CD4-positive, alpha-beta T cell (primary cell): ENCODE measurements around the gene PCDH9. TPM values are rescaled to one million over a fixed set of nuclear protein-coding genes. Genes with fewer than 3 reads are reported as not detected.

Experiments
- ATAC-seq: fragments of 200-7000 bp; cut with Tn5 transposase; one replicate; pipeline ENCODE4 v1.10.0; 2022; ENCODE audit warnings: mild to moderate bottlenecking; ENCODE audit not compliant: poor library complexity
- CTCF ChIA-PET: fragments of 350-600 bp; sonication (Branson Sonifier 250); formaldehyde crosslinking; loops from one replicate; lab custom pipeline; 2021; ENCODE audit warnings: antibody characterized with exemption, inconsistent platforms; lab: Charles Lee
- POLR2A ChIA-PET: fragments of 350-600 bp; sonication (Branson Sonifier 250); formaldehyde crosslinking; loops from one replicate; lab custom pipeline; 2021; ENCODE audit warnings: antibody characterized with exemption, inconsistent platforms; lab: Charles Lee
- DNase-seq, 14 experiments: peaks; one replicate each; pipeline ENCODE4 v3.0.0-alpha.2; 2013 to 2020; ENCODE audit warnings: mixed read lengths in 2 of 14
- H3K27ac ChIP-seq, 2 donors: one replicate each; pipeline versions ENCODE4 v1.5.1 to v1.7.0; 2013; ENCODE audit warnings: low read length in 2 of 2, low read depth in 1 of 2, mild to moderate bottlenecking in 1 of 2
- H3K27me3 ChIP-seq, 2 experiments: 1 replicate in 1 of 2; 2 replicates in 1 of 2; pipeline versions ENCODE4 v1.6.1 to v1.7.0; 2013; ENCODE audit warnings: low read length in 2 of 2, control low read depth in 1 of 2, mild to moderate bottlenecking in 1 of 2, moderate library complexity in 1 of 2; ENCODE audit not compliant: insufficient read depth in 2 of 2, control insufficient read depth in 1 of 2
- H3K36me3 ChIP-seq: one replicate; pipeline ENCODE4 v1.6.1; 2013; ENCODE audit warnings: low read length, control low read depth; ENCODE audit not compliant: insufficient read depth
- H3K4me1 ChIP-seq: one replicate; pipeline ENCODE4 v1.6.1; 2013; ENCODE audit warnings: low read length, control low read depth; ENCODE audit not compliant: insufficient read depth
- H3K4me3 ChIP-seq: one replicate; pipeline ENCODE4 v1.5.1; 2013; ENCODE audit warnings: mild to moderate bottlenecking, low read length, moderate library complexity
- H3K9me3 ChIP-seq, 2 experiments: 1 replicate in 1 of 2; 2 replicates in 1 of 2; pipeline versions ENCODE4 v1.6.1 to v1.7.0; 2013; ENCODE audit warnings: low read length in 2 of 2, mild to moderate bottlenecking in 2 of 2, control low read depth in 1 of 2, moderate library complexity in 1 of 2; ENCODE audit not compliant: control insufficient read depth in 1 of 2, insufficient read depth in 1 of 2
- H3K27ac Mint-ChIP-seq: one replicate; pipeline ENCODE4 v1.8.0; 2020; ENCODE audit warnings: mixed read lengths
- H3K27me3 Mint-ChIP-seq: one replicate; pipeline ENCODE4 v1.8.0; 2021; ENCODE audit warnings: mixed read lengths
- H3K36me3 Mint-ChIP-seq: one replicate; pipeline ENCODE4 v1.8.0; 2021; ENCODE audit warnings: low read depth, mixed read lengths
- H3K4me1 Mint-ChIP-seq: one replicate; pipeline ENCODE4 v1.8.0; 2021; ENCODE audit warnings: low read depth, mixed read lengths
- H3K4me3 Mint-ChIP-seq: one replicate; pipeline ENCODE4 v1.8.0; 2020; ENCODE audit warnings: mild to moderate bottlenecking, mixed read lengths
- H3K9me3 Mint-ChIP-seq: one replicate; pipeline ENCODE4 v1.8.0; 2020; ENCODE audit warnings: mixed read lengths
- intact Hi-C, 2 experiments: fragments of 100-400 bp; cut with DNase I in 1 of 2; cut with micrococcal nuclease in 1 of 2; formaldehyde crosslinking; loops; one replicate each; pipeline versions ENCODE4 v1.15.1 to v1.9.0; 2023 to 2025; cut with DNase I, micrococcal nuclease
- total RNA-seq, 174 experiments: library from RNA in 2 of 174; stranded (reverse) in 2 of 174; gene quantifications; one replicate each; pipeline ENCODE4 v1.2.3 and lab custom pipeline; 2021 to 2026
- TF ChIP-seq, protein P1 (sequence below): fragments of 200-600 bp; IDR thresholded peaks from one replicate; pipeline ENCODE4 v1.8.0; 2022; ENCODE audit warnings: antibody characterized with exemption, mild to moderate bottlenecking

Gene PCDH9
- total RNA-seq, 2 experiments from 2014 or later, result 0.08 to 0.19 TPM

DNA sequence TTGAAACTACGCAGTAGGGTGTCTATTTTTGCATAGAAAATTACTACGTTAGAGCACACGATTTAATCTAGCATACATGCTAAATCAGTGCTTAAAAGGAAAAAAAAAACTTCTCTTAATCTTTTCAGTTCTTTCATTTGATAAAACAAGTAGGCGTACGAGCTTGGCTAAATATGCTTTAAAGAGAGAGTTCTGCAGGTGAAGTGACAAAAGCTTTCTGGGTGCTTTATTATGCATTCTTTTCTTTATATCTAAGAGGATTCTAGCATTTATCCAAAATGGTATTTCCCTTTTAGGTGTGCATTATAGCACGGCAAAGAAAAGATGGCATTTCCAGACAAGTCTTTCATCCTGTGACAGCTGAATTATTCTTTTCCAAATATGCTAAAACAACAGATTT, 281.2 kb downstream of the PCDH9 start:
- Histone ChIP-seq H3K4me3 (no peak overlapping the region), H3K9me3 (no peaks in the 10 kb centered on the region), H3K27me3 (no peaks in the 10 kb centered on the region), H3K27ac (no peak overlapping the region), H3K36me3 (no peaks in the 10 kb centered on the region), H3K4me1 (no peaks in the 10 kb centered on the region)
- Mint-ChIP-seq H3K36me3 (no peaks in the 10 kb centered on the region), H3K4me3 (no peak overlapping the region), H3K27me3 (no peaks in the 10 kb centered on the region), H3K27ac (no peak overlapping the region), H3K9me3 (no peaks in the 10 kb centered on the region), H3K4me1 (no peaks in the 10 kb centered on the region)
- TF ChIP-seq, protein P1, sequence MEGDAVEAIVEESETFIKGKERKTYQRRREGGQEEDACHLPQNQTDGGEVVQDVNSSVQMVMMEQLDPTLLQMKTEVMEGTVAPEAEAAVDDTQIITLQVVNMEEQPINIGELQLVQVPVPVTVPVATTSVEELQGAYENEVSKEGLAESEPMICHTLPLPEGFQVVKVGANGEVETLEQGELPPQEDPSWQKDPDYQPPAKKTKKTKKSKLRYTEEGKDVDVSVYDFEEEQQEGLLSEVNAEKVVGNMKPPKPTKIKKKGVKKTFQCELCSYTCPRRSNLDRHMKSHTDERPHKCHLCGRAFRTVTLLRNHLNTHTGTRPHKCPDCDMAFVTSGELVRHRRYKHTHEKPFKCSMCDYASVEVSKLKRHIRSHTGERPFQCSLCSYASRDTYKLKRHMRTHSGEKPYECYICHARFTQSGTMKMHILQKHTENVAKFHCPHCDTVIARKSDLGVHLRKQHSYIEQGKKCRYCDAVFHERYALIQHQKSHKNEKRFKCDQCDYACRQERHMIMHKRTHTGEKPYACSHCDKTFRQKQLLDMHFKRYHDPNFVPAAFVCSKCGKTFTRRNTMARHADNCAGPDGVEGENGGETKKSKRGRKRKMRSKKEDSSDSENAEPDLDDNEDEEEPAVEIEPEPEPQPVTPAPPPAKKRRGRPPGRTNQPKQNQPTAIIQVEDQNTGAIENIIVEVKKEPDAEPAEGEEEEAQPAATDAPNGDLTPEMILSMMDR, result no peak
- intact Hi-C loops, result no loop called here
- ATAC-seq, result no peak
- ChIA-PET POLR2A (no interaction called here), CTCF (no interaction called here)
- DNase-seq, result no peak

DNA sequence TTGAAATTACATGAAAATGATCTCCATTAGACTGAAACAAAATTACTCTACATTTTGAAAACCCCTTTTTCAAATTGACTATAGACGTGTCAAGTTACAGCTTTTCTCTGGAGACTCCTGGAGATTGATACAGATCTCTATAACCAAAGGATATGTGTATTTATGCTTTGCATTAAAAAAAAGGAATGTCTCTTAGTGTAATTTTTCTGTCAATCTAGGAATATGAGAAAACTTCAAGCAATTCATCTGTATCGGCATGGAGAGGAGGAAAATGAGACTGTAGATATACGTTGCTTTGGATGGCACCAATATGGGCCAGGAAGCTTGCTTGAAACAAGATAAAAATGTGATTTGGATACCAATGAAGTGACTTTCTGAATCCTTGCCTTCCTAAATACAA, 286.6 kb downstream of the PCDH9 start:
- no peak overlapping the region for H3K27ac Mint-ChIP-seq
- no peak for ATAC-seq
- CTCF ChIA-PET, result no interaction called here

GRCh38 chr13:66940113-66940512, 290.0 kb downstream of the PCDH9 start:
- H3K4me1 Mint-ChIP-seq, result no peaks in the 10 kb centered on the region
- ChIA-PET CTCF (no interaction called here), POLR2A (no interaction called here)
- no peak overlapping the region for H3K4me3 ChIP-seq
- peaks cover 0 to 3% of the 10 kb centered on the region in 2 experiments for H3K9me3 ChIP-seq
- H3K27me3 ChIP-seq, result no peaks in the 10 kb centered on the region
- H3K9me3 Mint-ChIP-seq, result no peaks in the 10 kb centered on the region
- no peaks in the 10 kb centered on the region for H3K4me1 ChIP-seq
- DNase-seq, result no peak
- no peaks in the 10 kb centered on the region for H3K27me3 Mint-ChIP-seq
- intact Hi-C loops, result no loop called here
- H3K27ac ChIP-seq, result no peak overlapping the region
- no peak overlapping the region for H3K27ac Mint-ChIP-seq
- TF ChIP-seq, protein P1, result no peak
- ATAC-seq, result no peak
- no peaks in the 10 kb centered on the region for H3K36me3 ChIP-seq
- no peaks in the 10 kb centered on the region for H3K36me3 Mint-ChIP-seq
- H3K4me3 Mint-ChIP-seq, result no peak overlapping the region

More for the DNA sequence above, 286.6 kb downstream of the PCDH9 start:
- POLR2A ChIA-PET, result no interaction called here
- no peaks in the 10 kb centered on the region for H3K36me3 ChIP-seq
- H3K27me3 Mint-ChIP-seq, result no peaks in the 10 kb centered on the region
- no peak overlapping the region for H3K4me3 Mint-ChIP-seq
- DNase-seq, result no peak
- H3K4me1 ChIP-seq, result no peaks in the 10 kb centered on the region
- H3K4me1 Mint-ChIP-seq, result no peaks in the 10 kb centered on the region
- H3K27ac ChIP-seq, result no peak overlapping the region
- intact Hi-C loops, result no loop called here
- no peaks in the 10 kb centered on the region for H3K9me3 ChIP-seq
- no peaks in the 10 kb centered on the region for H3K36me3 Mint-ChIP-seq
- no peaks in the 10 kb centered on the region for H3K9me3 Mint-ChIP-seq
- TF ChIP-seq, protein P1, result no peak
- no peak overlapping the region for H3K4me3 ChIP-seq
- no peaks in the 10 kb centered on the region for H3K27me3 ChIP-seq
